PC-9 (cell line): ENCODE results near the gene DAPK2.

Experiments
- CTCF ChIP-seq: fragments of 200-600 bp; sonication (generic); conservative IDR thresholded peaks from 2 replicates; pipeline ENCODE4 v1.6.1; 2017; ENCODE audit warnings: mixed run types, antibody characterized with exemption, mild to moderate bottlenecking, moderate library complexity
- EZH2 ChIP-seq: fragments of 200-600 bp; sonication (generic); IDR thresholded peaks from 2 replicates; pipeline ENCODE4 v1.8.0; 2017; ENCODE audit warnings: antibody characterized with exemption, low read depth

- TF ChIP-seq CTCF (no peak), EZH2 (no peak)
Measured at GRCh38 chr15:64032329-64032728, 14.0 kb downstream of the DAPK2 start.
